GM21515 (cell line): ENCODE data around the gene S100A9.

Experiments
- ATAC-seq: cut with Tn5 transposase; IDR thresholded peaks from one replicate; pipeline ENCODE4 v1.9.1; 2021; ENCODE audit not compliant: unreplicated experiment

The S100A9 gene

DNA sequence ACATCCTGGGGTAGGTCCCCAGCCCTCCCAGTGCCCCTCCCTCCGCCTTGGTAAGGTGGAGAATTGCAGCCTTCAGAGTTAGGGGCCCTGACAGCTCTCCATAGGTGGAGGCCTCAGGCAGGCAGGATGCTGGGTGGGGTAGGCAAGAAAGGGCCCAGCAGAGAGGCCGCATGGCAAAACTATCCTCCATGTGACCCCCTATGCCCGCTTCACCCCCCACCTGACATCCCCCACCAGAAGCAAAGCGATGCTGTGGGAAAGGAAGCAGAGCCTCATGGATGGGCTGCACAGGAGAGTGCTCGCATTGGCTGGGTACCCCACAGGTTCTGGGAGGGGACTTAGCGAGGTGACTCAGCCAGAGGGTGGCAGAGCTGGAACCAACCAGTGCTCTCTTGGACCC, 1.6 kb downstream of the S100A9 start:
- no peak for ATAC-seq

- ATAC-seq = no peak
Measured at GRCh38 chr1:153360190-153360589, 2.5 kb downstream of the S100A9 start.

DNA sequence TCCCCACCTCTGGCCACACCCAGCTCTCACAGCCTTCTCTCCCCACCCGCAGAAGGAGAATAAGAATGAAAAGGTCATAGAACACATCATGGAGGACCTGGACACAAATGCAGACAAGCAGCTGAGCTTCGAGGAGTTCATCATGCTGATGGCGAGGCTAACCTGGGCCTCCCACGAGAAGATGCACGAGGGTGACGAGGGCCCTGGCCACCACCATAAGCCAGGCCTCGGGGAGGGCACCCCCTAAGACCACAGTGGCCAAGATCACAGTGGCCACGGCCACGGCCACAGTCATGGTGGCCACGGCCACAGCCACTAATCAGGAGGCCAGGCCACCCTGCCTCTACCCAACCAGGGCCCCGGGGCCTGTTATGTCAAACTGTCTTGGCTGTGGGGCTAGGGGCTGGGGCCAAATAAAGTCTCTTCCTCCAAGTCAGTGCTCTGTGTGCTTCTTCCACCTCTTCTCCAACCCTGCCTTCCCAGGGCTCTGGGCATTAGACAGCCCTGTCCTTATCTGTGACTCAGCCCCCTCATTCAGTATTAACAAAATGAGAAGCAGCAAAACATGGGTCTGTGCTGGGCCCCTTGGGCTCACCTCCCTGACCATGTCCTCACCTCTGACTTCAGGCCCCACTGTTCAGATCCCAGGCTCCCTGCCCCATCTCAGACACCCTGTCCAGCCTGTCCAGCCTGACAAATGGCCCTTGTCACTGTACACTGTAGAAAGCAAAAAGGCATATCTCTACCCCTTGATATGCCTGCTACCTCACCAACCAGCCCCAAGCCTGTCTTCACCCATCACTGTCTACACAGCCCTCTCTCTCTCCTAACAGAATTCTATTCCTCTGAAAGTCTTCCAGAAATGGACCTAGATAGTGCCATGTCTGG, 3.2 kb downstream of the S100A9 start:
- ATAC-seq = no peak

DNA sequence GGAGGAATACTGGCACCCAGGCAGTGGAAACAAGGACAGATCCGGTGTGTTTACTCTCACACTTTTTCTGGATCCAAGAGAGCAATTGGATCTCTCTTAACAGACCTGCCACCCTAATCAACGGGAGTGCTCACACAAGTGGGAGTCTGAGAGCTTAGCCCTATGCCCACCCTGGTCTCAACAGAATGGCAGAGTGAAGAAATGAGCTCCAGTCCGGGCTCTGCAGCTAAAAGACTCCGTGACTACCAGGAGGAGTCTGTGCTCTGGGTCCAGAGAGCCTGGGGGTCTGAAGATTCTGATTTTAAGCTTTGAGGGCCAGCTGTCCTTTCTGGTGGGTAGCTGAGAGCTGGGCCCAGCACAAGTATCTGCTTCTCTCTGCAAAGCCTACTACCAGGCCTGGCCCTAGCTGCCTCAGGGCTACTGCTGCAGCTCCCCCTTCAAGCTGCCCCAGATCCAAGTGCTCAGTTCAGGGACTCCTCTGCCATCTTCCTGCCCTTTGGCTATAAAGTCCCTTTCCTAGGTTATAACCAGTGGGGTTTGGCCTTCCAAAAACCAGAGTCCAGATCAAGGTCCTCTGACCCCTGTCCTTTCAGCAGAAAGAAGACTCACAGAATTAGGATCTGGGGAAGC, 3.9 kb downstream of the S100A9 start:
- ATAC-seq = no peak

DNA sequence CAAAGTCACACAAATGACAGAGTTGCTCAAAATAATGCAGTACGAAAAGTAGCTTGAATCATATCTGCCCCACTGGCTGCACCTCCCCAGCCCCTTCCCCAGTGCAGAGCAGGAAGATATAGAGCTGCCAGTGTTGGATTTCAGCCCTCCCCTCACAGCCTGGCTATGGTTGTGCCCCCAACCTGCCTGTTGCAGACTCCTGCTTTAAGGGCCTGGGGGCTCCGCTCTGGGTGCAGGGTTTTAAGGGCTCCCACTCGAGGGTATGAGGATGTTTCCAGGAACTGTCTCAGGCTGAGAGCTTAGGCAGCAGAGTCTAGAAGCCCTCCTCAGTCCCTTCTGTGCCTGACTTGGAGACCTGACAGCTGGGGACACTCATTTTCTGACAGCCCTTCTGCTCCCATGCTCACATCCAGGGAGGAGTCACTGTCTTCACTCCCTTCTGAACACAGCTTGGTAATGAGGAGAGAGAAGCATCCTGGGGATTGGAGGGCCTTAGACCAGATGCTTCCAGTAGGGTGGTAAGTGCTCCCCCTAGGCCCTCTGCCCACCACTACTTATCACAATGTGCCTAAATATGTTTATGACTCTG, 4.6 kb downstream of the S100A9 start:
- ATAC-seq = no peak

DNA sequence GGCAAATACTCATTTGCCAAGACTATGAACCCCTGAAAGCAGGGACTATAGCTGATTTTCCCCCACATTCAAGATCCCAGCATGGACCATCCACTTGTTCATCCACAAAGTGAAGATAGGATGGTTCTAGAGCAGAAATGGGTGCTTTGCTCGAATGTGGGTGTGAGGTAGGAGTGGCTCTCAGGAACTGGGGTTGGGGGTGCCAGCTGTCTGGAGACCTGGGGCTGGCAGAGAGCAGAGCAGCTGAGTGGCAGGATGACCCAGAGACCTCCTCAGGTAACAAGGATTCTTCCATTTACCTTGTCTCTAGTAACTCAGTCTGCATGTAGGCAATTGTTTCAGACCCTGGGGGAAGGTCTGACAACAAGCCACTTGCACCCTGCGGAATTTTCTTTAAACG, 6.0 kb downstream of the S100A9 start:
- no peak for ATAC-seq

GRCh38 chr1:153364156-153364555, 6.5 kb downstream of the S100A9 start:
- no peak for ATAC-seq

DNA sequence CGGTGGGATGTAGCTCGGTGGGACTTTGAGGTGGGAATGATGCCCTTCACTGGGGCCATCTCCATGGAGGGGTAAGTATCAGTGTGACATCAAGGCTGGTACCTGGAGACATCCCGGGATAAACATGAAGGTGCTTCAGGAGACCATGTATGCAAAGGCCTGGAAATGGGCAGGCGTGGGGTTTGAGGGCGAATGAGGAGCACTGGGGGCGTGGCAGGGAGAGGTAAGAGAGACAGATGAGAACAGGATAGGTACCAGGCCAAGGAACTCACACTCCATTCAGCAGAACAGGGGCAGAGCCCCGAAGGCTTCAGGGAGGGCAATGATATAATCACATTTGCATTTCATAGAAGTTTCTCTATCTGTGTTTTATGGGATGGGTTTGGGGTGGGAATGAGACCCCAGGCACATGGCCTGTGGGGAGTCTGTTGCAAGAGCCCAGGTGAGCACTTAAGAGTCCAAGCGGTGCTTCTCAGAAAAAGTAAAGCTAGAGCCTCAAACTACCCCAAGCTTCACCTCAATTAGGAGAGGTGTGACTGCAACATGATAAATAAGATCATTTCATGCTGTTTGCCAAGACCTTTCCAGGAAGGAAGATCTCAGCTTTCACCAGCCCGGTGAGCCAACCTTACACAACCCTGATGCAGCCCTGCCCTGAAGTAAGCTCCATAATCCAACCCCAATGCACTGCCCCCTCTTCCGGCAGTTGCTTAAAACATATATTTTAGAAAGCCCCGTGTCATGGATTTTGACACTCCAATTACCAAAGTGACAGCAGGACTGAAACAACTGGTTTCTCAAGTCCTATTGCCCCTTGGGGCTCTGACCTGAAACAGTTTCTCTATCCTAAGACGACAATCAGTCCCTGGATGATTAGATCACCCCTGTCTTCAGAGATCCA, 7.4 kb downstream of the S100A9 start:
- ATAC-seq = no peak

GRCh38 chr1:153365696-153366095, 8.0 kb downstream of the S100A9 start:
- no peak for ATAC-seq

- ATAC-seq = no peak
Measured at GRCh38 chr1:153366261-153366660, 8.6 kb downstream of the S100A9 start.

DNA sequence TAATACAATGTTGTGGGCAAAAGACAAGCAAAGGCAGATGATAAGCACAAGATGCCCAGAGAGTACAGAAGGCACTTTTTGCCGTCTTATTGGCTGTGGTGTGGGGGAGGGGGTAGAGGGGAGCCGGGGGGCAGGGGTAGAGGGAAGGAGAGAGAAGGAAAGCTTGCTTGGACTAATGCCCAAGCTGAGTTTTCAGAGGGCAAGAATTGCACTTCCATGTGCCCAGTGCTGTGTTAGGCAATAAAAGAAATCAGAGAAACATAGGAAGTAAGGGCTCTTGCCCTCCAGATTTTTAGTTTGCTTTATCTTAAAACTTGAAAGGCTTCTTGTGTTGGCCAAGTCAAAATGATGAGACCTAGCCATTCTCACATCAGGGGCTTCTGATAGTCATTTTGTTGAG, 9.4 kb downstream of the S100A9 start:
- no peak for ATAC-seq

GRCh38 chr1:153368495-153368894, 10.8 kb downstream of the S100A9 start:
- no peak for ATAC-seq

DNA sequence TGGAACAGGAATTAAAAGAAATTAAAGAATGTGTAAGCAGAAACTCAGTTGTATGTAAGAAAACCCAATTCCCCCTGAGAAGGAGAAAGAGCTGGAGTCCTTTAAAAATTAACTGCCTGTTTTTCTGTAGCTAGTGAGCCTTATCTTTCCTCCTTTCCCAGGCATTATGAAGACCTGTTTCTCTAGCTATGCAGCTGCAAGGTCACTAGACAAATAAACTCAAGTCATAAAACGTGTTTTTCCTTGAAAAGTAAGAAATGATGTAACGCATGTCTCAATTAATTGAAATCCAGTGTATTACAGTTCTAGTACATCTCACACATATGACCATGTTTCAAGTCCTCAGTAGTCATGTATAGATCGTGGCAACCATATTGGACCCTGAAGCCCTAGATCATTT, 12.5 kb downstream of the S100A9 start:
- ATAC-seq = no peak

DNA sequence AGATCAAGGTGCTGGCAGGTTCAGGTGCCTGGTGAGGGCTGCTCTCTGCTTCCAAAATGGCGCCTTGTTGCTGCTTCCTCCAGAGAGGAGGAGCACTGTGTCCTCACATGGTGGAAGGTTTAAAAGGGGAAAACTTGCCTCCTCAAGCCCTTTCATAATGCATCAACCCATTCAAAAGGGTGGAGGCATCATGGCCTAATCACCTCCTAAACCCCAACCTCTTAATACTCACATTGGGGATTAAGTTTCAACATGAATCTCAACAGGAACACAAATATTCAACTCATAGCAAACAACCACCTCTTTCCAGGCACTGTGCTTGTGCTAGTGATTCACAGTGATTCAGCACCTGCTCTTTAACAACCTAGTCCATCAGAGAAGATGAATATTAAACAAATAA, 13.6 kb downstream of the S100A9 start:
- no peak for ATAC-seq

DNA sequence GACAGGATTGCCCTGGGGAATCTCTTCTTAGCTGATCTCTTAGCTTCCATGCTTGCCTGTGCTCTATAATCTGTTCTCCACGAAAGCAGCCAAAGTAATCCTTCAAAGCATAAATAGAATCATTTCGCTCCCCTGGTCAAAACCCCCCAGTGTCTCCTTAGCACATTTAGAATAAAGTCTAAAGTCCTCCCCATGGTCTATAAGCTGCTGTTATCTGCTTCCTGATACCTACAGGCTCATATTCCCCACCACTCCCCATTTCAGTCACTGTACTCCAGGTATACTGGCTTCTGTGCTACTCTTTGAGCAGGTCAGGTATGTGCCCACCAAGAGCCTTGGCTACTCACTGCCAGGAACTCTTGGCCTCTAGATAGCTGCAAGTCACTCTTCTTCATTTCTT, 14.9 kb downstream of the S100A9 start:
- ATAC-seq = no peak

- no peak for ATAC-seq
Measured at GRCh38 chr1:153374071-153374470, 16.4 kb downstream of the S100A9 start.

DNA sequence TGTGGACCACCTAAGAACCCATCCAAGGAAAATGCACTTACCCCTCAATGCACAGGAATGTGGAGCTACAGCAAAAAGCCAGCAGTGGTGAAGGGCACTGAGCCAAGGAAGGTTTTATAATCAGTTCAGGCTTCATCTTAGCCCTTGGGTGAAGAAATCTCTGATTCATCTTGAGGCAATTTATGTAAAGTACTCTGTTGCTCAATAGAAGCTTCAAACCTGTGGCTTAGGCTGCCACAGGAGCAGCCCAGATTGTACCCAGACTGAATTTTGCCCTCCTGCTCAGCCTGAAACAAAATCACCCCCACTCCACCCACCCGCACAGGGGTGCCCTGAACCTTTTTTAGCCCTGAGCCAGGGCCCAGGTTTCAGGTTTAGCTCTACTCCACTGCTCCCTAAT, 17.9 kb downstream of the S100A9 start, which contains the start of gene S100A12:
Gene S100A12 (minus strand): TSS at position 111 of the 400 bp plus-strand sequence. CDS start 1,029 bp downstream, outside the sequence.
- no peak for ATAC-seq

DNA sequence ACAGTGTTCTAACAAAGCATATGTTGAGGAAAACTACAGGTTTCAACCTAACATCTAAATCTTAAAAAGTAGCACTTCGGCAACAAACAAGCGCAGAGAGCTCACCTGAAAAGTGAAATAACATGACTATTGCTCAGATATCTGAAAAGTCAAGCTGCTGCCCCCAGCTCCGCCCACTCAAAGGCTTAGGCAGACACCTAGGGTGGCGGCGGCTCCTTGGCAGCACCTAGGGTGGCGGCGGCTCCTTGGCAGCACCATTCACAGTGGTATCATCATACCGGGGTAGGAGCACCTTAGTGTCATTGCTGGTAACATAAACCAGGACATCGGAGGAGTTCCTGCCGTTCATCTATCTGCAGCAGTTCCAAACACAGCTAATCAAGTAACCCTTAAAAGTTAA, 21.9 kb downstream of the S100A9 start:
- ATAC-seq = no peak

GRCh38 chr1:153380711-153381110, 23.1 kb downstream of the S100A9 start:
- no peak for ATAC-seq

DNA sequence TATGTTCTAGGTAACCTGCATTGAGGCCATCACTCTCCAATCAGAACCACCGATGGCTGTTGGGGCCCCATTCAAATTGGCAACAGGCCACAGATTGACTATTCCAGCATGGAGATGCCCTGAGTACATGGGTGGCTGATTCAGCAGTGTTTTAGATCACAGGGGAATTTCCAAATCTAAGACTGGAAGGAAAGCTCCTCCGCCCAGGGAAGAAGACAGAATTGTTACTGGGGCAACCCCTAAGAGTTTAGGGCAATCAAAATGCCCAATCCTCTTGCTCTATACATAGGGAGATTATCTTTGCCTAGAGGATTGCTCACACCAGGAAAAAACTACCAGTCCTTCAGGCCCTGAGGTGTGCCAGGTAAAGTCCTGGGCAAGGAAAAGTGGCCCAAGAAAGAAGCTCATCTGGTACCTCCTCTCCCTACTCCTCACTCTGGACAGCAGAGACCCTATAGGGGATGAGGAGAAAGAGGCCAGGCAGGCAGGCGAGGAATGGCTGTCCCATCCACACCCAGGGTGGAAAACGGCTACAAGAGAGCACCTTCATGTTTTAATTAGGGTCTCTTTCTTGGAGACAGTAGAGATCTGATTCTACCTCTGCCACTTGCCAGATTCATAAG, 27.4 kb downstream of the S100A9 start:
- ATAC-seq = no peak

- no peak for ATAC-seq
Measured at GRCh38 chr1:153386500-153386901, 28.8 kb downstream of the S100A9 start.
